ENCODE results near the gene PTBP3. TPM values are rescaled to one million over a fixed set of nuclear protein-coding genes. Genes with fewer than 3 reads are reported as not detected.

PTBP3 gene
- total and polyA plus RNA-seq, 2 of the 4 experiments (the other 2 are of a cell fraction): 8.6 to 15.6 TPM

DNA sequence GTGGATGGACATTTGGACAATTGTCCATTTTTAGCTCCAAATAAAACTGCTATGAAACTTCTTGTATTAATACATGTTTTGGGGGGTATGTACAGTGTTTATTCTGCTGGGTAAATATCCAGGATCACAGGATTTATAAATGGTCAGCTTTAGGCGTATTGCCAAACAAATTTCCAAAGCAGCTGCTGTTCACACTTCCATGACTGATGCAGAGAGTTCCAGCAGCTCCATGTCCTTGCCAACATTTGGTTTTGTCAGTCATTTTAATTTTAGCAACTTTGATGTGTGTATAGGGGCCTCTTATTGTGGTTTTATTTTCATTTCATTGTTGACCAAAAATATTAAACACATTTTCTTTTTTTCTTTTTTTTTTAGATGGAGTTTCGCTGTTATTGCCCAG, 148.5 kb downstream of the PTBP3 start:
- Histone ChIP-seq H2AK5ac (ENCODE audit: low read depth, low read length) (no peak overlapping the region), H3K18ac (ENCODE audit: low read depth, low read length) (no peak overlapping the region), H3K4ac (ENCODE audit: low read depth, low read length) (no peak overlapping the region), H2AFZ (replicated peaks; ENCODE audit: low read length, poor library complexity) (no peak overlapping the region), H3K56ac (ENCODE audit: extremely low read depth, insufficient read depth, low read length) (no peak overlapping the region), H3K23ac (ENCODE audit: low read depth, low read length) (no peak overlapping the region), H3K9me3 (ENCODE audit: control insufficient read depth, insufficient read depth, low read length) (no peaks in the 10 kb centered on the region), H3K36me3 (ENCODE audit: control insufficient read depth, insufficient read depth, low read length) (no peaks in the 10 kb centered on the region), H4K91ac (ENCODE audit: insufficient read depth, low read depth, low read length) (no peak overlapping the region), H4K5ac (ENCODE audit: low read depth, low read length) (no peak overlapping the region), H2BK120ac (ENCODE audit: low read depth, low read length) (no peak overlapping the region), H2AK9ac (replicated peaks; ENCODE audit: low read depth, low read length, poor library complexity) (no peak overlapping the region), H3K9ac (ENCODE audit: low read depth, low read length) (no peak overlapping the region), H4K8ac (ENCODE audit: low read depth in 2 of 2, low read length in 2 of 2) (no peak overlapping the region), H2BK15ac (ENCODE audit: low read depth, low read length) (no peak overlapping the region), H3K4me3 (ENCODE audit: insufficient read depth, low read depth, low read length) (no peak overlapping the region), H3K4me2 (ENCODE audit: low read depth, low read length) (no peak overlapping the region), H2BK5ac (ENCODE audit: low read depth, low read length, poor library complexity, severe bottlenecking) (no peak overlapping the region), H3K4me1 (ENCODE audit: control insufficient read depth, insufficient read depth, low read length) (peaks cover 1% of the 10 kb centered on the region; the same call in 1 of the 2 replicates), H3K27me3 (ENCODE audit: control insufficient read depth, insufficient read depth, low read length) (no peaks in the 10 kb centered on the region), H2BK20ac (ENCODE audit: low read depth, low read length) (no peak overlapping the region), H3K27ac (ENCODE audit: insufficient read depth, low read length) (no peak overlapping the region), H3K14ac (replicated peaks; ENCODE audit: low read depth, low read length) (no peak overlapping the region), H3K79me1 (ENCODE audit: low read depth in 1 of 2, low read length in 2 of 2) (no peaks in the 10 kb centered on the region), H3K9me1 (ENCODE audit: insufficient read depth, low read length) (peaks cover 5% of the 10 kb centered on the region; the same call in 1 of the 2 replicates), H4K20me1 (ENCODE audit: insufficient read depth, low read length) (no peaks in the 10 kb centered on the region)
- TF ChIP-seq MAFK (IDR thresholded peaks at IDR 0.05; ENCODE audit: low read depth, low read length) (no peak), RAD21 (IDR thresholded peaks at IDR 0.05; ENCODE audit: low read length) (no peak), RCOR1 (IDR thresholded peaks at IDR 0.05; ENCODE audit: insufficient replicate concordance, low read length) (no peak)
- ATAC-seq (ENCODE audit: low read depth) (no peak), DNase-seq (no peak)
- intact Hi-C loops (cut with micrococcal nuclease): loop anchor here (10.0 kb wide), 1 partner anchor 80 kb away; no protein-coding TSS in a partner anchor
- WGBS, 2 experiments (ENCODE audit: extremely low coverage in 2 of 2, insufficient read length in 1 of 2): no CpG with 5 or more reads among the region's 2 CpGs
- CTCF ChIA-PET: no interaction called here
- dilution Hi-C loops (cut with HindIII; ENCODE audit: low sequenced_read_pairs, unreplicated experiment): no loop called here
- POLR2A ChIA-PET (ENCODE audit: unreplicated experiment): no interaction called here
- in situ Hi-C loops (cut with MboI; ENCODE audit: low sequenced_read_pairs): no loop called here
- no TSS peak for BruUV-seq (replicated peaks)

Data from IMR-90 (cell line).